OCI-LY1 (cell line): ENCODE measurements around the gene SIRT3.
"Not testable (repeated sequence)": the region's sequence is repeated elsewhere in the genome, so short reads cannot be mapped to it uniquely, and the experiment has no call there.

Experiments used
- H2AFZ ChIP-seq: fragments of 200-600 bp; sonication (generic), shearing (Covaris generic); 2 replicates; pipeline ENCODE4 v1.6.0; 2014; ENCODE audit warnings: antibody characterized with exemption, mild to moderate bottlenecking, low read length
- H3F3A ChIP-seq: fragments of 200-600 bp; sonication (generic), shearing (Covaris generic); 2 replicates; pipeline ENCODE4 v1.6.0; 2014; ENCODE audit warnings: mild to moderate bottlenecking, antibody characterized with exemption, low read length, moderate library complexity; ENCODE audit not compliant: insufficient read depth
- H3K27ac ChIP-seq: fragments of 200-600 bp; sonication (generic); 2 replicates; pipeline ENCODE4 v1.5.1; 2014; ENCODE audit warnings: low read length, mixed run types, mild to moderate bottlenecking, low read depth; ENCODE audit not compliant: poor library complexity, severe bottlenecking
- H3K27me3 ChIP-seq: fragments of 200-600 bp; sonication (generic); 2 replicates; pipeline ENCODE4 v1.6.0; 2014; ENCODE audit warnings: antibody characterized with exemption, mild to moderate bottlenecking, low read length, moderate library complexity; ENCODE audit not compliant: insufficient read depth
- H3K36me3 ChIP-seq: fragments of 200-600 bp; sonication (generic); 2 replicates; pipeline ENCODE4 v1.6.1; 2014; ENCODE audit warnings: mild to moderate bottlenecking, antibody characterized with exemption, low read length, moderate library complexity, mixed read lengths; ENCODE audit not compliant: insufficient read depth
- H3K4me1 ChIP-seq: fragments of 200-600 bp; sonication (generic); 2 replicates; pipeline ENCODE4 v1.5.1; 2014; ENCODE audit warnings: mild to moderate bottlenecking, low read length, moderate library complexity; ENCODE audit not compliant: insufficient read depth, severe bottlenecking
- H3K4me2 ChIP-seq: fragments of 200-600 bp; sonication (generic), shearing (Covaris generic); 2 replicates; pipeline ENCODE4 v1.6.1; 2014; ENCODE audit warnings: low read length
- H3K4me3 ChIP-seq: fragments of 200-600 bp; sonication (generic); 2 replicates; pipeline ENCODE4 v1.5.1; 2014; ENCODE audit warnings: low read length, low read depth, mild to moderate bottlenecking, mixed read lengths; ENCODE audit not compliant: poor library complexity, severe bottlenecking
- H3K79me2 ChIP-seq: fragments of 200-600 bp; shearing (Covaris generic); 2 replicates; pipeline ENCODE4 v1.6.1; 2016; ENCODE audit warnings: mixed run types, low read length, mixed read lengths; ENCODE audit not compliant: insufficient read depth
- H3K9ac ChIP-seq: fragments of 200-600 bp; sonication (generic), shearing (Covaris generic); 2 replicates; pipeline ENCODE4 v1.6.1; 2014; ENCODE audit warnings: mild to moderate bottlenecking, low read length, mixed read lengths
- H3K9me2 ChIP-seq: fragments of 200-600 bp; sonication (generic), shearing (Covaris generic); 2 replicates; pipeline ENCODE4 v1.6.1; 2014; ENCODE audit warnings: low read depth, mild to moderate bottlenecking, low read length, mixed read lengths
- H3K9me3 ChIP-seq: fragments of 200-600 bp; shearing (Covaris generic); 2 replicates; pipeline ENCODE4 v1.6.1; 2014; ENCODE audit warnings: low read length, mixed read lengths
- H4K20me1 ChIP-seq: fragments of 200-600 bp; sonication (generic), shearing (Covaris generic); 2 replicates; pipeline ENCODE4 v1.6.0; 2016; ENCODE audit warnings: mild to moderate bottlenecking, low read length; ENCODE audit not compliant: insufficient read depth
- CTCF ChIP-seq: fragments of 200-600 bp; sonication (generic), shearing (Covaris generic); IDR thresholded peaks from 2 replicates; pipeline ENCODE4 v1.5.1; 2017; ENCODE audit warnings: mild to moderate bottlenecking, antibody characterized with exemption, low read length, moderate library complexity, mixed read lengths
- EZH2 ChIP-seq: fragments of 200-600 bp; sonication (generic), shearing (Covaris generic); IDR thresholded peaks from 2 replicates; pipeline ENCODE4 v1.8.0; 2017; ENCODE audit warnings: borderline replicate concordance, mixed run types, mild to moderate bottlenecking, antibody characterized with exemption, low read length, moderate library complexity, mixed read lengths

The SIRT3 gene

GRCh38 chr11:221998-222789 lies 13.9 kb downstream of the SIRT3 start:
- no peaks in the 10 kb centered on the region for H4K20me1 ChIP-seq
- H3K27me3 ChIP-seq: no peaks in the 10 kb centered on the region
- no peaks in the 10 kb centered on the region for H3K79me2 ChIP-seq
- no peaks in the 10 kb centered on the region; the same call in 1 of the 2 replicates for H3K36me3 ChIP-seq
- TF ChIP-seq EZH2 (no peak), CTCF (no peak)
- no peaks in the 10 kb centered on the region for H3K9me3 ChIP-seq
- H3K4me2 ChIP-seq: no peak overlapping the region
- H3K4me3 ChIP-seq: no peak overlapping the region
- H3K4me1 ChIP-seq: no peaks in the 10 kb centered on the region
- no peaks in the 10 kb centered on the region for H3K9me2 ChIP-seq
- H3K9ac ChIP-seq: no peak overlapping the region
- no peak overlapping the region for H2AFZ ChIP-seq
- H3K27ac ChIP-seq: no peak overlapping the region
- no peaks in the 10 kb centered on the region for H3F3A ChIP-seq

GRCh38 chr11:221539-221938 lies 14.6 kb downstream of the SIRT3 start:
- no peaks in the 10 kb centered on the region for H3K4me1 ChIP-seq
- no peaks in the 10 kb centered on the region for H4K20me1 ChIP-seq
- no peak overlapping the region for H3K27ac ChIP-seq
- no peak overlapping the region for H2AFZ ChIP-seq
- H3K9me2 ChIP-seq: no peaks in the 10 kb centered on the region
- no peaks in the 10 kb centered on the region for H3K79me2 ChIP-seq
- H3K36me3 ChIP-seq: no peaks in the 10 kb centered on the region; the same call in 1 of the 2 replicates
- H3K4me3 ChIP-seq: no peak overlapping the region
- no peaks in the 10 kb centered on the region for H3K9me3 ChIP-seq
- no peaks in the 10 kb centered on the region for H3F3A ChIP-seq
- H3K27me3 ChIP-seq: no peaks in the 10 kb centered on the region
- no peak overlapping the region for H3K9ac ChIP-seq
- no peak overlapping the region for H3K4me2 ChIP-seq
- TF ChIP-seq EZH2: no peak
- TF ChIP-seq CTCF: no peak

GRCh38 chr11:220641-221215 lies 15.4 kb downstream of the SIRT3 start:
- H3K9me3 ChIP-seq, H3K9ac ChIP-seq, H3F3A ChIP-seq, H3K4me1 ChIP-seq, H3K4me2 ChIP-seq, H3K36me3 ChIP-seq, H3K4me3 ChIP-seq, H3K27ac ChIP-seq, H3K79me2 ChIP-seq, H3K27me3 ChIP-seq, H4K20me1 ChIP-seq, H2AFZ ChIP-seq, H3K9me2 ChIP-seq: not testable (repeated sequence)
